Loucy (cell line): Measurements from ENCODE around the gene CAMK2N1.
A peak's percentile ranks its signal among the peaks of the same experiment; 100 is the strongest.
"Not testable (repeated sequence)": the region's sequence is repeated elsewhere in the genome, so short reads cannot be mapped to it uniquely, and the experiment has no call there.

ENCODE experiments used
- H2AFZ ChIP-seq: fragments of 200-600 bp; sonication (generic); 2 replicates; pipeline ENCODE4 v1.6.0; 2016; ENCODE audit warnings: antibody characterized with exemption, mild to moderate bottlenecking, low read length, moderate library complexity
- H3F3A ChIP-seq: fragments of 200-600 bp; 2 replicates; pipeline ENCODE4 v1.6.0; 2016; ENCODE audit warnings: antibody characterized with exemption, low read depth, mild to moderate bottlenecking
- H3K27me3 ChIP-seq: fragments of 200-600 bp; sonication (generic); 2 replicates; pipeline ENCODE4 v1.6.1; 2014; ENCODE audit warnings: low read length, mild to moderate bottlenecking; ENCODE audit not compliant: insufficient read depth, poor library complexity, severe bottlenecking
- H3K36me3 ChIP-seq: fragments of 200-600 bp; sonication (generic); 2 replicates; pipeline ENCODE4 v1.6.1; 2016; ENCODE audit warnings: low read length; ENCODE audit not compliant: insufficient read depth
- H3K4me1 ChIP-seq: fragments of 200-600 bp; sonication (generic); 2 replicates; pipeline ENCODE4 v1.5.1; 2014; ENCODE audit warnings: low read length, mild to moderate bottlenecking; ENCODE audit not compliant: insufficient read depth, poor library complexity, severe bottlenecking
- H3K4me2 ChIP-seq: fragments of 200-600 bp; sonication (generic); 2 replicates; pipeline ENCODE4 v1.6.0; 2014; ENCODE audit warnings: antibody characterized with exemption, low read length, low read depth, mild to moderate bottlenecking; ENCODE audit not compliant: poor library complexity, severe bottlenecking
- H3K4me3 ChIP-seq: fragments of 200-600 bp; sonication (generic); 2 replicates; pipeline ENCODE4 v1.5.1; 2014; ENCODE audit warnings: low read length, mild to moderate bottlenecking, mixed read lengths; ENCODE audit not compliant: poor library complexity, severe bottlenecking
- H3K79me2 ChIP-seq: fragments of 200-600 bp; sonication (generic); 2 replicates; pipeline ENCODE4 v1.6.1; 2014; ENCODE audit warnings: low read length; ENCODE audit not compliant: insufficient read depth
- H3K9ac ChIP-seq: fragments of 200-600 bp; sonication (generic); 2 replicates; pipeline ENCODE4 v1.6.0; 2014; ENCODE audit warnings: mild to moderate bottlenecking, low read depth, low read length, moderate library complexity; ENCODE audit not compliant: poor library complexity, severe bottlenecking
- H3K9me2 ChIP-seq: fragments of 200-600 bp; sonication (generic); replicated peaks from 2 replicates; pipeline ENCODE4 v1.6.1; 2016; ENCODE audit warnings: low read depth, low read length, mixed read lengths
- H3K9me3 ChIP-seq: fragments of 200-600 bp; sonication (generic); 2 replicates; pipeline ENCODE4 v1.6.1; 2014; ENCODE audit warnings: mild to moderate bottlenecking, antibody characterized with exemption, low read length, low read depth; ENCODE audit not compliant: insufficient read depth
- H4K20me1 ChIP-seq: fragments of 200-600 bp; sonication (generic); 2 replicates; pipeline ENCODE4 v1.6.0; 2014; ENCODE audit warnings: antibody characterized with exemption, low read length, mild to moderate bottlenecking; ENCODE audit not compliant: insufficient read depth, poor library complexity, severe bottlenecking
- EZH2phosphoT487 ChIP-seq: fragments of 200-600 bp; IDR thresholded peaks from 2 replicates; pipeline ENCODE4 v1.6.1; 2018; ENCODE audit warnings: antibody characterized with exemption, mild to moderate bottlenecking, moderate library complexity, borderline replicate concordance
- TF ChIP-seq, protein P1 (sequence below): fragments of 200-600 bp; sonication (generic); conservative IDR thresholded peaks from 2 replicates; pipeline ENCODE4 v1.5.1; 2014; ENCODE audit warnings: mild to moderate bottlenecking, antibody characterized with exemption, low read length

The CAMK2N1 gene

DNA sequence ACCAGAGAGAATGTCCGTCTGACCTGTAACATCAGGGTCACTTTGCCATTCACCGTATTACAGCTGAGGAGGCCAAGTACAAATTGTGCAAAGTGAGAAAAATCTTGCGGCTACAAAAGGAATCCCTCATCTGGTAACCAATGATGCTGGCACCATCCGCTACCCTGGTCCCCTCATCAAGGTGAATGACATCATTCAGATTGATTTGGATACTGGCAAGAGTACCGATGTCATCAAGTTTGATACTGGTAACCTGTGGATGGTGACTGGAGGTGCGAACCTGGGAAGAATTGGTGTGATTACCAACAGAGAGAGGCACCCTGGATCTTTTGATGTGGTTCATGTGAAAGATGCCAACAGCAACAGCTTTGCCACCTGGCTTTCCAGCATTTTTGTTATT, 40.3 kb upstream of the CAMK2N1 start:
- Histone ChIP-seq H3K4me1 (no peaks in the 10 kb centered on the region), H3K36me3 (no peaks in the 10 kb centered on the region), H4K20me1 (no peaks in the 10 kb centered on the region), H3K9me2 (no peaks in the 10 kb centered on the region), H3K79me2 (no peaks in the 10 kb centered on the region), H3K9ac (no peak overlapping the region), H3K9me3 (no peaks in the 10 kb centered on the region), H3K27me3 (no peaks in the 10 kb centered on the region), H2AFZ (no peak overlapping the region), H3K4me2 (no peak overlapping the region), H3F3A (no peaks in the 10 kb centered on the region), H3K4me3 (no peak overlapping the region)
- TF ChIP-seq EZH2phosphoT487 = no peak
- TF ChIP-seq, protein P1, sequence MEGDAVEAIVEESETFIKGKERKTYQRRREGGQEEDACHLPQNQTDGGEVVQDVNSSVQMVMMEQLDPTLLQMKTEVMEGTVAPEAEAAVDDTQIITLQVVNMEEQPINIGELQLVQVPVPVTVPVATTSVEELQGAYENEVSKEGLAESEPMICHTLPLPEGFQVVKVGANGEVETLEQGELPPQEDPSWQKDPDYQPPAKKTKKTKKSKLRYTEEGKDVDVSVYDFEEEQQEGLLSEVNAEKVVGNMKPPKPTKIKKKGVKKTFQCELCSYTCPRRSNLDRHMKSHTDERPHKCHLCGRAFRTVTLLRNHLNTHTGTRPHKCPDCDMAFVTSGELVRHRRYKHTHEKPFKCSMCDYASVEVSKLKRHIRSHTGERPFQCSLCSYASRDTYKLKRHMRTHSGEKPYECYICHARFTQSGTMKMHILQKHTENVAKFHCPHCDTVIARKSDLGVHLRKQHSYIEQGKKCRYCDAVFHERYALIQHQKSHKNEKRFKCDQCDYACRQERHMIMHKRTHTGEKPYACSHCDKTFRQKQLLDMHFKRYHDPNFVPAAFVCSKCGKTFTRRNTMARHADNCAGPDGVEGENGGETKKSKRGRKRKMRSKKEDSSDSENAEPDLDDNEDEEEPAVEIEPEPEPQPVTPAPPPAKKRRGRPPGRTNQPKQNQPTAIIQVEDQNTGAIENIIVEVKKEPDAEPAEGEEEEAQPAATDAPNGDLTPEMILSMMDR = no peak

DNA sequence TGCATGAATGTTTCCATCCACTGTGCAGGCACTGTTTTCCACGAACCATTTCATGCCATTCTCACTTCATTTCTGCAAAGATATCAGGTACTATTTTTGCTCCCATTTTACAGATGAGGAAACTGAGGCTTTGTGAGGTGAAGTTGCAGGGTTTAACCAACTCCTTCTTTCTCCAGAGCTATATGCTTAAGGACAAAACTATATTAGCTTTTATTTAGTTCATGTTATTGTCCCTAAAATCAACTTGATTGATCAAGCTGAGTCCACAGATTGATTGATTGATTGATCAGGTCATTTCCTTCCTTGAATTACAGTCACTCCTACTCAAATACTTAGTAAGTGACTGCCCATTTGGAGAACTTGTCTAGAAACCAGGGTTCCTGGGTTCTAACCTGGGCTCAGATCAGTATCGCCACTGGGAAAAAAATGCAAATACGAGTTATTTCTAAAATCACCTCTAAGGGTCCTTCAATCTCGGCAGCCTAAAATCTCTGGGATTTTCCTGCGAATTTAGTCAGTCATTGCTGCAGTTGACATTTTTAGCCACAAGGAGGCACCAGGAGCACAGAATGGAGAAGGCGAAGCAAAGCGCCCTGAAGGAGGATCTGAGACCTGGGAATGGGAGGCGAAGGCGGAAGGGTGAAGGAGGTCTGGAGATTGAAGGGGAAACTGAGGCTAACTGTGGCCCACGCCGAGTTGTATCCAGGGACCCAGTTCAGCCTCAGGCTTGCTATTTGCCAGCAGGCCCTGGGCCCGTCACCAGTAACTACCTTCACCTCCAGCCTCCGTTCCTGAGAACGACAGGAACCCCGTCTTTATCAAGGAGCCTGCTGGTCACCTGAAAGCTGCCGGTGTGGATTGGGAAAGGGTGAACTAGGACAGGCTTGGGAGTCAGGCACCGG, 36.2 kb upstream of the CAMK2N1 start:
- Histone ChIP-seq H4K20me1 (no peaks in the 10 kb centered on the region), H3K4me2 (no peak overlapping the region), H3K9ac (no peak overlapping the region), H3K36me3 (no peaks in the 10 kb centered on the region), H3K27me3 (no peaks in the 10 kb centered on the region), H3K79me2 (no peaks in the 10 kb centered on the region), H3K4me3 (no peak overlapping the region), H3K9me2 (no peaks in the 10 kb centered on the region), H2AFZ (no peak overlapping the region), H3K4me1 (no peaks in the 10 kb centered on the region), H3F3A (no peaks in the 10 kb centered on the region), H3K9me3 (no peaks in the 10 kb centered on the region)
- TF ChIP-seq, protein P1 = peak; percentile 92
- no peak for TF ChIP-seq EZH2phosphoT487

DNA sequence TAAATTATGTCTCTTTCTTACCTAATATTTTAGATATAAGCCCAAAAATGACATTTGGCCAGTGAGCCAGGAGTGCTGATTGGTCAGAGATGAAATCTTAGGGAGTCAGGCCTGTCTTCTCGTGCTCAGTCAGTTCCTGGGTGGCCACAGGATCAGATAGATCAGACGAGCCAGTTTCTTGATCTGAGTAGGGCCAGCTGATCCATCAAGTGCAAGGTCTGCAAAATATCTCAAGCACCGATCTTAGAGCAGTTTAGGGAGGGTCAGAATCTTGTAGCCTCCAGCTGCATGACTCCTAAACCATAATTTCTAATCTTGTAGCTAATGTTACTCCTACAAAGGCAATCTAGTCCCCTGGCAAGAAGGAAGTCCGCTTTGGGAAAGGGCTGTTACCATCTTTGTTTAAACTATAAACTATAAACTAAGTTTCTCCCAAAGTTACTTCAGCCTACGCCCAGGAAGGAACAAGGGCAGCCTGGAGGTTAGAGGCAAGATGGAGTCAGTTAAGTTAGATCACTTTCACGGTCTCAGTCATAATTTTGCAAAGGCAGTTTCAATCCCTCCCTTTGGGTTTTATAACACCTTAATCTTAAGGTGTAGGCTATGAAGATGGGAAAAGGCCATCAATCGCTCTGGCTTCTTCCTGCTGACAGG, 33.7 kb upstream of the CAMK2N1 start:
- not testable (repeated sequence) for H3K27me3 ChIP-seq, H3K4me2 ChIP-seq, H4K20me1 ChIP-seq, H3K4me3 ChIP-seq, H3K79me2 ChIP-seq, H3K9me2 ChIP-seq, H3K4me1 ChIP-seq, H3F3A ChIP-seq, H3K9ac ChIP-seq, H3K9me3 ChIP-seq, H3K36me3 ChIP-seq
- H2AFZ ChIP-seq = peak overlapping the region; percentile 27; the same call in 1 of the 2 replicates
